Stimulated activated naive CD8-positive, alpha-beta T cell treated with anti-CD3 and anti-CD28 coated beads, Interleukin-15, Interleukin-2, amounts not matched to agents 100 U/mL and 50 U/mL, for 24 hours (primary cell): ENCODE results near the gene UBE2S.
A peak's percentile ranks its signal among the peaks of the same experiment; 100 is the strongest.

ENCODE experiments used
- ATAC-seq: fragments of 150-1000 bp; cut with Tn5 transposase; one replicate; pipeline ENCODE4 v1.10.0; 2021
- DNase-seq: peaks from one replicate; pipeline ENCODE4 v3.0.0; 2021

The UBE2S gene

DNA sequence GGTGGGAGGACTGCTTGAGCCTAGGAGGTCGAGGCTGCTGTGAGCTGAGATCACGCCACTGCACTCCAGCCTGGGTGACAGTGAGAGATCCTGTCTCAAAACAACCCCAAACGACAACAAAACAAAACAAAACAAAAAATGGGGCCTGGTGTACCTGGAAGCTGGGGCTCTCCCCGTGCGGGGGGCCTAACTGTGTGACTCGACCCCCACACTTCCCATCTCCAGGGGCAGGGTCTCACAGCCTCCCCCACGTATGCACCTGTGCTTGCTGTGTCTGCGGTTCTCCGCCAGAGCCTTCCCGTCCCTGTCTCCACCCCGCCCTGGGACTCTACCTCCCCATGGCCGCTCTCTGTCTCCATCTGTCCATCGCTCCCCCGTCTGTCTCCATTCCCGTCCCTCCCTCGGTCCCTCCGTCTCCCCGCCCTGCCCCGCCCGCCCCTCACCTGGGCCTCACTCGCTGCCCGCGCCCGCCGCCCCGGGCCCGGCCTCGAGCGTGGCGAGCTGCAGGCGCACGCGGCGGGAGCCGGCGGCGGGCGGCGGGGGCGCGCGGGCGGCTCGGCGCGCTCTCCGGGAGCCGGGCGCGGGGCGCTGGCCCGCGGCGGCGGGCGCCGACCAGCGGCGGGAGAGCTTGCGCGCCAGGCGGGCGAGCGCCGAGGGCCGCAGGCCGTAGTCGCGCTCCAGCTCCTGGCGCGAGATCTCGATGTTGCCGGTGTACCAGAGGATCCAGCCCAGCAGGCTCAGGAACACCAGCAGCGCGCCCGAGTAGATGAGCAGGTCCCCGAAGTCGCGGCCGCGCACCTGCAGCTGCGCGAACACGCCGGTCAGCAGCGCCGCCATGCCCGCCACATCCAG lies 24.1 kb downstream of the UBE2S start:
- ATAC-seq, result peak; percentile 12

DNA sequence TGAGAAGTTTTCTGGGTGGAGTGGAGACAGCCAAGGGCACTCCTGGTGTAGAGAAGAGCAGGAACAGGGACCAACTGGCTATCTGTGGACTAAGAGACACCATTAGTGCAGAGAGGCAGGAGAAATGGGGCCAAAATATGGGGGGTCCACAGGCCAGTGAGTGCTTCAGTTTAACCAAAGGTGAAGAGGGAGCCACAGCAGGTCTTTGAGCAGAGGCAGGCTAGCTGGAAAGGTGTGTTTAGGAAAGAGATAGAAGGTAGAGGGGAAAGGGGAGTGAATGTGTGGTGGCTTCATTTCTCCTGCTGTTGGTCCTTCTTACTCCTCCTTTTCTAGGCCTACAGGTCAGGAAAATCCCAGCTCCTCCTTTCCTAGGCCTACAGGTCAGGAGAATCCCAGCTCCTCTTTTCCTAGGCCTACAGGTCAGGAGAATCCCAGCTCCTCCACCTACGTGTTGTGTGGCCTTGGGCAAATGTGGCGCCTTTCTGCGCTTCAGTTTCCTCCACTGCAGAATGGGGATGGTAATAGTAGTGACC lies 25.0 kb downstream of the UBE2S start:
- DNase-seq (no peak), ATAC-seq (no peak)

More for the DNA sequence above, 24.1 kb downstream of the UBE2S start:
- peak; percentile 62 for DNase-seq

DNA sequence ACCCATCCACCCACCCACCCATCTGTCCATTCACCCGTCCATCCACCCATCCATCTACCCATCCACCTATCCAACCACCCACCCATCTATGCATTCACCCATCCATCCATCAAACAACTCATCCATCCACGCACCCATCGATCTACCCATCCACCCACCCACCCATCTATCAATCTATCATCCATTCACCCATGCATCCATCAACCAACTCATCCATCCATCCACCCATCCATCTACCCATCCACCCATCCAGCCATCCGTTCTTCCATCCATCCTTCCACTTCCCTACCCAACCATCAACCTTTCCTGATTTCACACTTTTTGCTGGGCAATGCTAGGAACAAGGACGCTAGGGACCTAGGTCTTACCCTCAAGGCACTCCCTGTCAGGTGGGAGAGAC lies 25.6 kb downstream of the UBE2S start:
- DNase-seq (no peak), ATAC-seq (no peak)

DNA sequence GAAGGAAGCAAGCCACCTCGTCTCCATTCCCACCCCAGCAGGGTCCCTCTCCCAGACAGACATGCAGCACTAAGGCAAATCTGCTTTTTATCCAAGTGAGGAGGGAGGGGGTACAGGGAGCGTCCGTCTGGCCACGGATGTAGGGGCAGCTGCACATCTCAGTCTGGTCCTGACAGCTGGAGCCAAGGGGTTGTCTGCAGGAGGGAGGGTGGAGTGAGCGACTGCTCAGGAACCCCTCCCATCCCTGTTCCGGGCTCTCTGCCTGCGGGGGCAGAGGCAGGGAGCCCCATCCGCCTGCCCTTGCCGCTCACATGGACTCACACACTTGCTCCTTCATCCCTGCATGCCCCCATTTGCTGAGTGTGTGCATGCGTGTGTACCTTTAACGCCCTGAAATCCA lies 28.4 kb downstream of the UBE2S start:
- ATAC-seq, result no peak

DNA sequence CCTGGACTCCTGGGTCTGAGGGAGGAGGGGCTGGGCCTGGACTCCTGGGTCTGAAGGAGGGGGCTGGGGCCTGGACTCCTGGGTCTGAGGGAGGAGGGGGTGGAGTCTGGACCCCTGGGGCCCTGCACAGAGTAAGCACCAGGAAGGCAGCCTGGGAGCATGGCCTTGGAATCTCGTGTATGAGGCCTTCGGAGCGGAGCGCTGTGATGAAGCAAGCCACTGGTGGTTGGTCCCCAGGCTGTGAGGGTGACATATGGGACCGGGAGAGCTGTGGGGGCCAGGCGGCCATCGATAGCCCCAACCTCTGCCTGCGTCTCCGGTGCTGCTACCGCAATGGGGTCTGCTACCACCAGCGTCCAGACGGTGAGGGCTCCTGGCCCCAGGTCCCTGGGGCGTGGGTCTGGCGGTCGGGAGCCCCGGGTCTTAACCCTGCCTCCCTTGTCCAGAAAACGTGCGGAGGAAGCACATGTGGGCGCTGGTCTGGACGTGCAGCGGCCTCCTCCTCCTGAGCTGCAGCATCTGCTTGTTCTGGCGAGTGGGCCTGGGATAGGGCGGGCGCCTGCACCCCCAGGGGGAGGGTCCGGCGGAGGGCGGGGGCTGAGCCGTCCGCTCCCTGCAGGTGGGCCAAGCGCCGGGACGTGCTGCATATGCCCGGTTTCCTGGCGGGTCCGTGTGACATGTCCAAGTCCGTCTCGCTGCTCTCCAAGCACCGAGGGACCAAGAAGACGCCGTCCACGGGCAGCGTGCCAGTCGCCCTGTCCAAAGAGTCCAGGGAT lies 30.0 kb downstream of the UBE2S start:
- ATAC-seq (no peak), DNase-seq (no peak)

More for the DNA sequence above, 28.4 kb downstream of the UBE2S start:
- no peak for DNase-seq

DNA sequence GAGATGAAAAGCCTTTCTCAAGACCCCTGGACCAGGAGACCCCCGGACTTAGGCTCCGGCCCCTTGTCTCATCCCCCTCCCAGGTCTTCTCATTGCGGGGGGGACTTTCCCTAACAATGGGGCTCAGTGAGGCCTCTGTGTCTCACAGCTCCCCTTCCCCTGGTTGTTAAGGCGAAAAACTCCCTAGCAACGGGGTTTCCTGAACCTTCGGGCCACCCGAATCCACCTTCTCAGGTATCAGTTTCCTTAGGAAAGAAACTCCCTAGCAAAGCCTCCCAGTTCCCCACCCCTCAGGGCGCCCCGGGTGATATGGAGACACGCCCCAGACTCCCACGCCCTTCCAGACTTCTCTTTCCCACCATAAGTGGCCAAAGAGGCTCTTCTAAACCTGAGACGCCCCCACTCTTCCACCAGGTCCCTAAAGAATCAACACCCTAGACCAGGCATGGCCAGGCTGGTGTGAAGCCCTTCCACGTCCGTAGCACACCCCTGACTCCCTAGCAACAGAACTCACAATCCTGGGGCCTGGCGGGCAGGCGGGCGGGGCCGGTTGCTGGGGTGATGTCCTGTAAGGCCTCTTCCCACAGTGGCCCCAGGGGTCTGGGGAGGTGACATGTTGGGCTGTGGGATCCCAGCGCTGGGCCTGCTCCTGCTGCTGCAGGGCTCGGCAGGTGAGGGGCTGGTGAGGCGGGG lies 31.2 kb downstream of the UBE2S start, which contains the start of gene TMEM190:
Gene TMEM190 (plus strand): TSS at position 586 of the 693 bp plus-strand sequence. CDS start 28 bp downstream, at position 614.
- DNase-seq (no peak), ATAC-seq (no peak)

DNA sequence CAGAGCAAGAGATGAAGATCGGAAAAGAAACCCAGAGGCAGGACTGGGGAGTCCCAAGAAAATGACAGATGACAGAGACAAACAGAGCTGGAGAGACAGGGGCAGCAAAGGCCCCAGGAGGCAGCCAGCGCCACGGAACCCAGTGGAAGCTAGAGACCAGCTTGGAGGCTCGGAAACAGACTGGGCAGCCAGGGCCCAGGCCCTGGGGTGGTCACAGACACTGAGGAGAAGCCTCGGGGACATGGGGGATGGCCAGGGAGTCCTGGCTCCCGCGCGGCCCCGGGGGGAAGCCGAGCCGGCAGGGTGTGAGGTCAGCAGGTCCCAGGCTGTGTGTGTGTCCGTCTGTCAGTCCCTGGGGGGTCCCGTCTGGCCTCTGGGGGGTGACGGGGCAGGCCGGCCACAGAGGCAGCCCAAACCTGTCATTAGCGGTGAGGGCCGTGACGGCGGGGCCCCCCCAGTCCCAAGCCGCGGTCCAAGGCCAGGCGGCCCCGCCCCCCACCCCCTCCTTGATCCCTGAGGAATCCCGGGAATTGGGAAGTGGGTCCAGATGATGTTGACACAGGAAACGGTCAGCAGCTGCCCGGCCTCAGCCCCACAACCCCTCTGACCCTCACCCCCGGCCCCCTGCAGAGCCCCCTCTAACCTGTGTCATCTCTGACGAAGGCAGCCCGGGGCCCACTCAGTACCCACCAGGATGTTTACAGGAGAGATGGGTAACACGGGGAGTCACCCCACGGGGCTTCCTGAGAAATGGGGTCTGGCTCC lies 33.4 kb downstream of the UBE2S start:
- ATAC-seq, result no peak
- no peak for DNase-seq

DNA sequence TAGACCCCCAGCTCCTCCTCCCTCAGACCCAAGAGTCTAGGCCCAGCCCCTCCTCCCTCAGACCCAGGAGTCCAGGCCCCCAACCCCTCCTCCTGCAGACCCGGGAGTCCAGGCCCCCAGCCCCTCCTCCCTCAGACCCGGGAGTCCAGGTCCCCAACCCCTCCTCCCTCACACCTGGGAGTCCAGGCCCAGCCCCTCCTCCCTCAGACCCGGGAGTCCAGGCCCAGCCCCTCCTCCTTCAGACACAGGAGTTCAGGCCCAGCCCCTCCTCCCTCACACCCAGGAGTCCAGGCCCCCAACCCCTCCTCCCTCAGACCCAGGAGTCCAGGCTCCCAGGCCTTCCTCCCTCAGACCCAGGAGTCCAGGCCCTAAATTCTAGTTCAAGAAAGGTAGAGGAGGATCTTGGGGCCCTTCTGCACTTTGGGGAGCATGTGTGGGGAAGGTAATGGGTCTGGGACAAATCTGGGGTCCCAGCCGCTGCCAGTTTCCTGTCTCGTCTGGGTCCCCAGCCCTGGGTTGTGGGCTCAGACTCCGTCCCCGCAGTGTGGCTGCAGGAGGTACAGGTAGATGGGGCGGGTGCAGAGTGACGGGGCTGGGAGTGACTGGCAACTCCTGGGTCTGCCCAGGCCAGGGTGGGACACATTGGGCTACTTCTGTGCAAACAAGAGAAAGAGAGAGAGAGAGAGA lies 34.1 kb downstream of the UBE2S start:
- no peak for DNase-seq
- no peak for ATAC-seq

DNA sequence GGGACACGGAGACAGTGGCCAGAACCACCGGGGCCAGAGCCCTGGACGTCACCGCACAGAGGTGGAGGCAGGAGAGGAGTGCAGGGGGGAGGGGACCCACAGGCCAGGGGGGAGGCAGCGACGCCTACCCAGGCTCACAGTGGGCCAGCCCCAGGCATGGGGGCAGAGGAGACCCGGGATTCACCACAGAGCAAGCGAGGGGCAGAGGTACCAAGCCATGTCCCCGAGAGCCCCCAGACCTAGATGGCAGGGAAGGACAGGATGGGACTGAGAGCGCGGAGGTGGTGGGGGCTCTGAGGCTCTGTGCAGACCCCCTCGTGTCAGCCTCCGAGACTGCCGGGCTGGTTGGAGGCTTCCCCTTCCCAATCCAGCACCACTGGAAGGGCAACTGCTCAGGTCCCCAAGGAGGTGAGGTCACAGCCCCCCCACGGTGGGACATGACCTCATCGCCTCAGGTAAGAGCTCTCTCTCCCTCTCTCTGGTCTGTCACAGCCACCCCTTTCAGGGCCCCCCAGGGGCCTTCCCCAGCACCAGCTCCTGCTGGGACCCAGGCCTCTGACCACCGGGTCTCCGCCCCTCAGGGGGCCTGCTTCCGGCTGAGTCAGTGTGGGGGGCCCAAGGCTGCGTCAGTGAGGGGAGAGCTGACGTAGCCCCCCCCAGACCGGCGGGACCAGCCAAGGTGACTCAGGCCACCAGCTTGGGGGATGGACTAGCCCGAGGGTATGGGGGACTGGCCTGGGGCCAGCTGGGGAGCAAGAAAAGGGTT lies 35.1 kb downstream of the UBE2S start:
- DNase-seq (peak; percentile 65), ATAC-seq (peak; percentile 69)

DNA sequence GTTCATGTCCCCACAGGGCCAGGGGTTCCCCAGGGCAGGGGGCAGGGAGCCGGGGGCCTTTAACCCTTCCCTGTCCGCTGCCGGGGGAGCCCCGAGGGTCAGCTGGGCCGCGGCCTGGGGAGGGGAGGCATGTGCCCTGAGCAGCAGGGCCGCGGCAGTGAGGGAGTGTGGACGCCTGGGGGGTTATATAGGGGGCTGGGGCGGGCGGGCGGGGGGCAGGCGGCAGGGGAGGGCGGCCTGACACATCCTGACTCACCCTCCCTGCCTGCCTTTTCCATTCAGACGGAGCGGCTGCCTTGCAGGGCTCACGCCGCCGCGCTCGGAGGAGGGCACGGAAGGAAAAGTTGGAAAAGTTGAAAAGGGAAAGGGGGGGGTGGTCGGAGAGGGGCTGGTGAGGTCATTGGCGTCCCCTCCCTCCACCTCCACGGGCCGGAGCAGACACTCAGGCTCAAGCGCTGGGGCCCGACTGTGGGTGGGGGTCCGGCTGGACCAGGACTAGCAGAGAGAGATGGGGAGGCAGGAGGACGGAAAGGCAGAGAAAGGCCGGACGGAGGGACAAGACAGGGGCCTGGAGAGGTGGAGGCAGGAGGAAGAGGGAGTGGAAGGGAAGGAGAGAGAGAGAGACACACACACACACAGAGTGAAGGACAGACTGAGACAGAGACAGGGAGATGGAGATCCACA lies 37.1 kb downstream of the UBE2S start, which contains the start of gene IL11:
Gene IL11 (minus strand): TSS at position 159 of the 684 bp plus-strand sequence. CDS start 153 bp downstream, at position 6.
- ATAC-seq, result no peak
- no peak for DNase-seq

DNA sequence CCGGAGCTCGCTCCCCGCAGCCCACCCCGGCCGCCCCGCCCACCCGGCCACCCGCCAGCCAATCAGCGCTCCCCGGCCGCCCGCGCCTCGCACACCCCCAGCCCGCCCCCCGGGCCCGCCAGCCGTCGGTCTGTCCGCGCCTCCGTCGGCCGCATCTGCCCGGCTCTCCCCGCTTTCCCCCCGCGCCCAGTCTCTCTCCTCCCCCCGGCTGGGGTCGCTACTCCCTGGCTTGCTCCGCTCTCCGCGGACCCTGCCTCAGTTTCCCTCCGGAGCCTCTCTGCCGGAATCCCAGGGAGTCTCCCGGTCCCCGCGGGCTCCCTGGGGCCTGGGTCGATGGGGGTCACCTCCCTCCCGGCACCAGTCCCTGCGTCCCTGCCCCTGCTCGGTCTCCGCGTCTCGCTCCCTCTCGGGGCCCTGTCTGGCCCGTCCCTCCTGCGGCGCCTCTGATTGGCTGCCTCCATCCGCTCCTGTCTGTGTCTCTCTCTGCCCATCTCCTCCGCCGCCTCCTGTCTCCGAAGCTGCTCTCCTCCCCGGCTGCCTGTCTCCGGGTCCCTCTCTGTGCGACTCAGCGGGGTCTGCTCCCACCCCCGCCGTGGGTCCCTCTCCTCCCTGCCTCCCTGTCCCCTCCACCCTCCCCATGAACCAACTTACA lies 37.8 kb downstream of the UBE2S start:
- peak; percentile 60 for DNase-seq
- ATAC-seq, result peak; percentile 44

DNA sequence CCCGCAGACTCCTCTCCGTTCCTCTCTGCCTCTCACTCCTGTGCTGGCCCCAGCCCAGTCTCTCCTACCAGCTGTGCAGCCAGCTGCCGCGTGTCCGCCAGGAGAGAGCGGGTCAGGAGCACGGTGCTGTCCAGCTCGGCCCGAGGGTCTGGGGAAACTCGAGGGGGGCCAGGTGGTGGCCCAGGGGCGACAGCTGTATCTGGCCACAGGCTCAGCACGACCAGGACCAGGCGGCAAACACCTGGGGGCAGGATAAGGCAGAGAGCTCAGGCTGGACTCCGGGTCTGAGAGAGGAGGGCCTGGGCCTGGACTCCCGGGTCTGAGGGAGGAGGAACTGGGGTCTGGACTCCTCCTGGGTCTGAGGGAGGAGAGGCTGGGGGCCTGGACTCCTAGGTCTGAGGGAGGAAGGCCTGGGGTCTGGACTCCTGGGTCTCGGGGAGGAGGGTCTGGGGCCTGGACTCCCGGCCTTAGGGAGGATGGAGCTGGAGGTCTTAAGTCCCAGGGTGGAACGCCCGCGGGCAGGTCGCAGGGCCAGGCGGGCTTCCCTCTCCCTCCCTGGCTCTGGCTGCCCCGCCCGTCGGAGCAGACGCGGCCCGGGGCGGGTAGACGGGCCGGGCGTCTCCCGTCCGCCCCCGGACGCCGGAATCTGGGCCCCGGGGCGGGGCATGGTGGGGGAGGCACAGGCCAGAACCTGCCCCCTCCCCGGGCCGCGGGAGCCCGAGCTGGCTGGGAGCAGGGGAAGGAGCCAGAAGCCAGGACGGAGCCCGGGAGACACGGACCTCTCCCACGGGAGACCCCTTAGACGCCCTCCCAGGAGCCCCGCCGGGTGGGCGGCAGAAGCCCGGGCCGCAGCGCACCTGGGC lies 38.7 kb downstream of the UBE2S start:
- ATAC-seq, result no peak
- DNase-seq, result peak; percentile 51

DNA sequence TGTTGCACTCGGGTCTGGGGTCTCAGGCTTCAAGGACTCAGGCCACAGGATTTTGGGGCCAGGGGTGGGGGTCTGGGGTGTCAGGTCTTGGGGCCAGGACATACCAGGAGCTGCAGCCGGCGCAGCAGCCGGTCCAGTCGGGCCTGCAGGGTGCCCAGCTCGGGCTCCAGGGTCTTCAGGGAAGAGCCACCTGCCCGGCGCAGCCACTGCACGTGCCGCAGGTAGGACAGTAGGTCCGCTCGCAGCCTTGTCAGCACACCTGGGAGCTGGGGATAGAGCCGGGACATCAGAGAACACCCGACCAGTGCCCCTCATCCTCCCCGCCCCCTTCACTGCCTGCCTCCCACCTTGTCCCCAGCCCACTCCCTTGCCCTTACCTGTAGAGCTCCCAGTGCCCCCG lies 39.5 kb downstream of the UBE2S start:
- DNase-seq (no peak), ATAC-seq (no peak)

DNA sequence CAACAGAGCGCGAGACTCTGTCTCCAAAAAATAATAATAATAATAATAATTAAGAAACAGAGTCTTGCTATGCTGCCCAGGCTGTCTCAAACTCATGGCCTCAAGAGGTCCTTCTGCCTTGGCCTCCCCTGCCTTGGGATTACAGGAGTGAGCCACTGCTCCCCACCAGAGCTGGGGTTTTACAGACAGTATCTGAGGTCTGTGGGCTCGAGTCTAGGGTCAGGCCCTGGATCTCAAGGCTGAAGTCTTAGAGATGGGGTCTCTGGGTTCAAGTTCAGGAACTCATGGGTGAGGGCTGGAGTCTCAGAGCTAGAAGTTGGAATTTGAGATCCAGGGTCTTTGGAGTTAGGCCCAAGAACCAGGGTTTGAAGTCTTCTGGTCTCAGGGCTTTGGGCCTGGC lies 40.8 kb downstream of the UBE2S start:
- no peak for DNase-seq
- ATAC-seq, result no peak

DNA sequence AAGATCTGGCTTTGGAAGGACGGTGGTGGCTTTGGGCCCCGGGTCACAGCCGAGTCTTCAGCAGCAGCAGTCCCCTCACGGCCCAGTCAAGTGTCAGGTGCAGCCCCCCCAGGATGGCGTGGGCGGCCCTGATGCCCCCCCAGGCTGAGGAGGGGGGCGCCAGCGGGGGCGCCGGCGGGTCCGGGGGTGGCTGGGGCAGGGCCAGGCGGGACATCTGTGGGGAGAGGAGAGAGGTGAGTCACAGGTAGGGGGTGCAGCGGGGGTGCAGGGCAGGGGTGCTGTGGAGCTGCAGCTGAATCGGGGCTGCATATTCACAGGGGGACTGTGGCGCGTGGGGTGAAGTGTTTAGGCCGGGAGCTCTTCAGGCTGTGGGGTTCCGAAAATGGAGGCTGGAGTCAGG lies 41.6 kb downstream of the UBE2S start:
- DNase-seq (no peak), ATAC-seq (no peak)

DNA sequence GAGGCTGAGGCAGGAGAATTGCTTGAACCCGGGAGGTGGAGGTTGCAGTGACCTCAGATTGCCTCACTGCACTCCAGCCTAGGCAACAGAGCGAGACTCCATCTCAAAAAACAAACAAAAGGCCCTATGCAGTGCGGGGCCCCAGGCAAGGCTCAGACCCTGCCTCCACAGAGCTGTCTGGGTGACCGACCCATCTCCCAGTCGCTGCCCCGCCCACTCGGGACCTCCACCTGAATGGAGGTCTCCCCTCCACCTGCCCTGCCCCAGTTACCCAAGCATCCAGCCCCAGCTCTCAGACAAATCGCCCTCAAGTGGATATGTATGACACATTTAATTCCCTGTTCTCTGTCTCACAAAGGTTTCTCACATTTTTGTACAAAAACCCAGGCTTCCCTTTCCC lies 42.3 kb downstream of the UBE2S start:
- ATAC-seq, result no peak
- DNase-seq, result no peak

DNA sequence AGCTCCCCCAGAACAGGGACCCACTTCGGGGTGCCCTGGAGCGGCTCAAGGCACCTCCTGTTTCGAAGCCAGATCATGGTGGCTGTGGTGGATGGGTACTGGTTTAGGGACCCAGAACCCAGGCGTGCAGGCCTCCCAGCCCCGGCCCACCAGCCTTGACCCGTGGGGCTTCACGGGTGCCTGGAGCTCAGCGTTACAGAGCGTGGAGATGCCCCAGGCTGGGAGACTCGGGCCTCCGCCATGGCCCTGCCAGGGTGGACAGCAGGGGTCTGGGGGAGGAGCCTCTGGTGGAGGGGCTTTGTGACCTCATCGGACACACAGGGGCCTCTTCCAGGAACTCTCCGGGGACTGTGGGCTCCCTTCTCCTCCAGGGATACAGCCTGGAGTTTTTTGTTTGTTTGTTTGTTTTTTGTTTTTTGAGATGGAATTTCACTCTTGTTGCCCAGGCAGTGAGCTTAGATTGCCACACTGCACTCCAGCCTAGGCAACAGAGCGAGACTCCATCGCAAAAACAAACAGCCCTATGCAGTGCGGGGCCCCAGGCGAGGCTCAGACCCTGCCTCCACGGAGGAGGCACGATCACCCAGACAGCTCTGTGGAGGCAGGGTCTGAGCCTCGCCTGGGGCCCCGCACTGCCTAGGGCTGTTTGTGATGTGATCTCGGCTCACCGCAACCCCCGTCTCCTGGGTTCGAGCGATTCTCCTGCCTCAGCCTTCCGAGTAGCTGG lies 44.4 kb downstream of the UBE2S start, which contains the start of gene GARIN5B:
Gene GARIN5B (minus strand): TSS at position 271 of the 727 bp plus-strand sequence. CDS start 194 bp downstream, at position 77.
- no peak for ATAC-seq
- DNase-seq, result no peak
